ENCODE data around the gene EHD1. TPM values are rescaled to one million over a fixed set of nuclear protein-coding genes. Genes with fewer than 3 reads are reported as not detected.

EHD1 gene
- total and polyA plus RNA-seq, 9 of the 15 experiments (the other 6 are each of a cell fraction or from before 2014, with no cell fraction given), result 0.46 to 65.0 (median 16.4) TPM

GRCh38 chr11:64916040-64916774 lies 37.8 kb upstream of the EHD1 start (continued):
- TF ChIP-seq ETV6 (IDR thresholded peaks at IDR 0.05; ENCODE audit: borderline replicate concordance in 1 of 2, low read depth in 2 of 2, low read length in 1 of 2), result no peak
- no peak for TF ChIP-seq ETV6 (CRISPR knock-in tag; IDR thresholded peaks at IDR 0.05; ENCODE audit: borderline replicate concordance)
- no peak for TF ChIP-seq PHF20 (IDR thresholded peaks at IDR 0.05; ENCODE audit: partially characterized antibody)
- no peak for TF ChIP-seq CGGBP1 (CRISPR knock-in tag; IDR thresholded peaks at IDR 0.05)
- no peak for TF ChIP-seq U2AF1 (optimal IDR thresholded peaks at IDR 0.05; ENCODE audit: low read depth, low read length)
- TF ChIP-seq ZNF124 (CRISPR knock-in tag; IDR thresholded peaks at IDR 0.05), result no peak
- no peak for TF ChIP-seq ZEB2 (IDR thresholded peaks at IDR 0.05)
- TF ChIP-seq, protein P1, sequence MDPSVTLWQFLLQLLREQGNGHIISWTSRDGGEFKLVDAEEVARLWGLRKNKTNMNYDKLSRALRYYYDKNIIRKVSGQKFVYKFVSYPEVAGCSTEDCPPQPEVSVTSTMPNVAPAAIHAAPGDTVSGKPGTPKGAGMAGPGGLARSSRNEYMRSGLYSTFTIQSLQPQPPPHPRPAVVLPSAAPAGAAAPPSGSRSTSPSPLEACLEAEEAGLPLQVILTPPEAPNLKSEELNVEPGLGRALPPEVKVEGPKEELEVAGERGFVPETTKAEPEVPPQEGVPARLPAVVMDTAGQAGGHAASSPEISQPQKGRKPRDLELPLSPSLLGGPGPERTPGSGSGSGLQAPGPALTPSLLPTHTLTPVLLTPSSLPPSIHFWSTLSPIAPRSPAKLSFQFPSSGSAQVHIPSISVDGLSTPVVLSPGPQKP (CRISPR knock-in tag; IDR thresholded peaks at IDR 0.05), result no peak
- TF ChIP-seq MBD2 (IDR thresholded peaks at IDR 0.05; ENCODE audit: borderline replicate concordance, low read depth), result no peak
- TF ChIP-seq NCOA4 (IDR thresholded peaks at IDR 0.05; ENCODE audit: partially characterized antibody), result no peak
- TF ChIP-seq RFX5 (IDR thresholded peaks at IDR 0.05; ENCODE audit: low read depth, low read length), result no peak
- TF ChIP-seq POLR2AphosphoS2 (IDR thresholded peaks at IDR 0.05; ENCODE audit: low read length), result no peak
- no peak for TF ChIP-seq CAMTA2 (CRISPR knock-in tag; conservative IDR thresholded peaks at IDR 0.05)
- no peak for TF ChIP-seq SRSF9 (IDR thresholded peaks at IDR 0.05; ENCODE audit: borderline replicate concordance, low read depth, low read length)
- no peak for TF ChIP-seq FOXM1 (IDR thresholded peaks at IDR 0.05; ENCODE audit: low read depth)
- TF ChIP-seq FOXM1 (CRISPR knock-in tag; IDR thresholded peaks at IDR 0.05; ENCODE audit: low read depth), result no peak
- peak; percentile 68 for TF ChIP-seq CREM (IDR thresholded peaks at IDR 0.05; ENCODE audit: low read depth)
- TF ChIP-seq ZNF347 (CRISPR knock-in tag; IDR thresholded peaks at IDR 0.05; ENCODE audit: low read depth), result no peak
- TF ChIP-seq ZNF12 (CRISPR knock-in tag; IDR thresholded peaks at IDR 0.05), result no peak
- no peak for TF ChIP-seq KAT8 (IDR thresholded peaks at IDR 0.05; ENCODE audit: low read depth)
- no peak for TF ChIP-seq HOMEZ (CRISPR knock-in tag; IDR thresholded peaks at IDR 0.05)
- no peak for TF ChIP-seq RBM14 (IDR thresholded peaks at IDR 0.05; ENCODE audit: borderline replicate concordance, insufficient read depth, low read depth, low read length)
- TF ChIP-seq MTA1 (IDR thresholded peaks at IDR 0.05; ENCODE audit: borderline replicate concordance), result no peak
- no peak for TF ChIP-seq ZNF717 (CRISPR knock-in tag; IDR thresholded peaks at IDR 0.05)
- TF ChIP-seq GATA2 (CRISPR knock-in tag; IDR thresholded peaks at IDR 0.05), result no peak
- TF ChIP-seq SAFB (IDR thresholded peaks at IDR 0.05; ENCODE audit: borderline replicate concordance, low read depth, low read length), result no peak
- no peak for TF ChIP-seq YY1 (IDR thresholded peaks at IDR 0.05; ENCODE audit: borderline replicate concordance in 1 of 3, control insufficient read depth in 1 of 3, extremely low read depth in 1 of 3, insufficient read depth in 3 of 3, insufficient read length in 1 of 3, insufficient replicate concordance in 2 of 3, low read depth in 1 of 3, low read length in 2 of 3)
- TF ChIP-seq BHLHE40 (IDR thresholded peaks at IDR 0.05; ENCODE audit: low read length), result 0 out of 2 replicates have a peak, but pooled peaks have one; percentile 32

Measured in K562 (cell line).